ENCODE results near the gene DBP. TPM values are rescaled to one million over a fixed set of nuclear protein-coding genes. Genes with fewer than 3 reads are reported as not detected.
A peak's percentile ranks its signal among the peaks of the same experiment; 100 is the strongest.

Gene DBP
- total RNA-seq, 1 donor from 2014 or later: 1.4 TPM

- no peak for DNase-seq (ENCODE audit: low spot score)
Measured at GRCh38 chr19:48613852-48614435, 23.2 kb downstream of the DBP start.

GRCh38 chr19:48613024-48613851 lies 23.9 kb downstream of the DBP start:
- no peak for DNase-seq (ENCODE audit: low spot score)

- no peak for DNase-seq (ENCODE audit: low spot score)
Measured at GRCh38 chr19:48611872-48612271, 25.3 kb downstream of the DBP start.

DNA sequence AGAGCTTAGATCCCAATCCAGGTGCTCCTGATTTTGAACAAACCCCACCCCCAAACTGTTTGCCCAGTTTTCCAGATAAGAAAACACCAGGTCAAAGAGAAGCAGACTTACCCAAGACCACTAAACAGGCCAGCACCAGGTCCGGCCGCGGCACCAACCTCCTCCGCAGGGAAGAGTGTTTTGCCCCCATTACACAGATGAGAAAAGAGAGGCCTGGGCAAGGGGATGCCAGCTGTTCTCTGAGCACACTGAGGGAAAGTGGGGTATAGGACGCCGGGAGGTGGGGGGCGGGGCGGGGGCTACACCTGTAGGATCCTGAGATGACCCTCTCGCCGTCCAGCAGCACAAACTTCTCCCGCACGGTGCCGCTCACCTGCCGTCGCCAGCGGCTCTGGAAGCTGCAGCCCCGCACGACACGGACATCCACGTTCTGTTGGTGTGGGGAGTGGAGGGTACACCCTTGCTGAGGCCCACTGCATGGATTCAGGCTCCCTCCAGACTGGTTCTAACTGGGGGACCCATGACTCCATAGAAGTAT lies 27.5 kb downstream of the DBP start:
- DNase-seq (ENCODE audit: low spot score): no peak

- DNase-seq (ENCODE audit: low spot score): no peak
Measured at GRCh38 chr19:48608798-48609263, 28.3 kb downstream of the DBP start.

DNA sequence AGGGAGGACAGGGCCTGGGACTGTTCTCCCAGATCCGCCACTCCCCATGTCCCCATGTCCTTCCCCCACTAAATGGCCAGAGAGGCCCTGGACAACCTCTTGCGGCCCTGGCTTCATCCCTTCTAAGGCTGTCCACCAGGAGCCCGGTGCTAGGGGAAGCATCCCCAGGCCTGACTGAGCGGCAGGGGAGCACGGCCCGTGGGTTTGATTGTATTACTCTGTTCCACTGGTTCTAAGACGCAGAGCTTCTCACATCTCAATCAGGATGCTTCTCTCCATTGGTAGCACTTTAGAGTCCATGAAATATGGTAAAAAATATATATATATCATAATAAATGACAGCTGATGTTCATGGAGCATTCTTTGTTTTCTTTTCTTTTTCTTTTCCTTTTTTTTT lies 29.8 kb downstream of the DBP start:
- DNase-seq (ENCODE audit: low spot score): no peak

- DNase-seq (ENCODE audit: low spot score): no peak
Measured at GRCh38 chr19:48606463-48607358, 30.5 kb downstream of the DBP start, which contains the start of gene SPACA4. SPACA4 (plus strand) TSS chr19:48606742; CDS start chr19:48606979, 237 bp downstream.

DNA sequence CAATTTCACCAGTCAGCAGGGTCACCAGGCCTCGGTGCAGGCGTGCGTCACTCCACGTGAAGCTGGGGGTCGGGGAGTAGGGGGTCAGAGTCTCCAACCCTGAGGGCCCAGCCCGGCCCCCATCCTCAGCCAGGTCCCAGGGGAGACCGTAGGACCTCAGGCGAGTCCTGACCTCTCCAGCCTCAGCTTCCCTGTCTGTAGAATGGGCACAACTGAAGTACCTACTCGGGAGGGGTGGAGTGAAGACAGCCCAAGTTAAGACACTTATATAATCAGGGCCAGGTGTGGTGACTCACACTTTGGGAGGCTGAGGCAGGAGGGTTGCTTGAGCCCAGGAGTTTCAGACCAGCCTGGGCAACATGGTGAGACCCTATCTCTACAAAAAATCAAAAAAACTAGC lies 33.3 kb downstream of the DBP start:
- DNase-seq (ENCODE audit: low spot score): no peak

DNA sequence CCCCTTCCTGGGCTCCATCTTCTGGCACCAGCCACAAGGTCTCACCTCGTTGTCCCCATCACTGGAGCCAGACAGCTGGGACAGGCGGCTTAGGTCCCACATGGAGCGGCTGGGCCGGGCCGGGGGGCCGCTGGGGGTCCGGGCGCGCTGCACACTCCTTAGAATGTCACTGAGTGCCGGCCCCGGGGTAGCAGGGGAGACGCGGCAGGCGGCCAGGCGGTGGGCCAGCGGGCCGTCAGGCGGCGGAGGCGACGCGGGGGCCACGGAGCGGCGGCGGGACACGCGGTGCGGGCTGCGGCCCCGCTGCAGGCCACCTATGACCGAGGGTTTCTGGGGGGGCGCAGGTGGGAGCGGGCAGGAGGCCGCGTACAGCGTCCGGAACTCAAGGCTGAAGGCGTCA lies 33.7 kb downstream of the DBP start:
- DNase-seq (ENCODE audit: low spot score): no peak

- DNase-seq (ENCODE audit: low spot score): no peak
Measured at GRCh38 chr19:48603001-48603400, 34.2 kb downstream of the DBP start.

DNA sequence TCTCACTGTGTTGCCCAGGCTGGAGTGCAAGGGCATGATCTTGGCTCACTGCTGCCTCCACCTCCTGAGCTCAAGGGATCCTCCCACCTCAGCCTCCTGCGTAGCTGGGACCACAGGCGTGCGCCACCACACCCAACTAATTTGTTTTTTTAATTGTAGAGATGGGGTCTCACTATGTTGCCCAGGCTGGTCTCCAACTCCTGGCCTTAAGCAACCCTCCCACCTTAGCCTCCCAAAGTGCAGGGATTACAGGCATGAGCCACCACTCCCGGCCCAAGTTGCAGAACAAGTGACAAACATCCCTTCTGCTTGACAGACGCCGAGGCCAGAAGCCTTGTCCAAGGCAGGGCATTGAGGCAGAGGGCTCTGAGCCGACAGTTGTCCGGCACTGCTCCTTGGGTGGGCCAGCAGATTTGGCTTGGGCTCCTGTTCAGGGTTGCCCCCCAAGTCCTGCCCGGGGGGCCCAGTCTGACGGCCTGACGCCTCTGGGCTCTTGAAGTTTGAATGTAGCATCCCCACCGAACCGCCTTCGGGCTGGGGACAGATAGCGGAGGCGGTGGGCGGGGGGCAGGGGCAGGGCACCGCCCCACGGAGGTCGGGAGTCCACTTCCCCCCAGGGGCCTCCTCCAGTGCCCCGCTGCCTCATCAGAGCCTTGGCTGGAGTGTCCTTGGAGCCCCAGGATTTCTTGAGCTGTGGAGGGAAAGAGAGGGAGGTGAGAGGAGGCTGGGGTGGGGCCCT lies 36.3 kb downstream of the DBP start:
- DNase-seq (ENCODE audit: low spot score): no peak

- no peak for DNase-seq (ENCODE audit: low spot score)
Measured at GRCh38 chr19:48598996-48599700, 38.0 kb downstream of the DBP start.

- DNase-seq (ENCODE audit: low spot score): no peak
Measured at GRCh38 chr19:48596679-48597465, 40.3 kb downstream of the DBP start.

- DNase-seq (ENCODE audit: low spot score): no peak
Measured at GRCh38 chr19:48596237-48596636, 40.9 kb downstream of the DBP start.

- no peak for DNase-seq (ENCODE audit: low spot score)
Measured at GRCh38 chr19:48595833-48596232, 41.3 kb downstream of the DBP start.

DNA sequence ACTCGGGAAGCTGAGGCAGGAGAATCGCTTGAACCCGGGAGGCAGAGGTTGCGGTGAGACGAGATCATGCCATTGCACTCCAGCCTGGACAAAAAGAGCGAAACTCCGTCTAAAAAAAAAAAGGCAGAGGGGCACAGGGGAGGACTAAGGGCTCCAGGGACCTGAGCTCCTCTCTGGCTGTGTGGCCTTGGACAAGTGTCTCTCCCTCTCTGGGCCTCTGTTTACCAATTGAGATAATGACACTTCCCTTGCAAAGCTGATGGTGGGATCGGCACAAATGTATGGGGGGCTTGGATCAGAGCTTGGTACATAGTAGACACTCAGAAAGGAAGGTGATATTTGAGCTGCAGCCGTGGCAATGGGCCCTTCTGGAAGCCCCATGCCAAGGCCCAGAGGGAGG lies 42.0 kb downstream of the DBP start:
- no peak for DNase-seq (ENCODE audit: low spot score)

DNA sequence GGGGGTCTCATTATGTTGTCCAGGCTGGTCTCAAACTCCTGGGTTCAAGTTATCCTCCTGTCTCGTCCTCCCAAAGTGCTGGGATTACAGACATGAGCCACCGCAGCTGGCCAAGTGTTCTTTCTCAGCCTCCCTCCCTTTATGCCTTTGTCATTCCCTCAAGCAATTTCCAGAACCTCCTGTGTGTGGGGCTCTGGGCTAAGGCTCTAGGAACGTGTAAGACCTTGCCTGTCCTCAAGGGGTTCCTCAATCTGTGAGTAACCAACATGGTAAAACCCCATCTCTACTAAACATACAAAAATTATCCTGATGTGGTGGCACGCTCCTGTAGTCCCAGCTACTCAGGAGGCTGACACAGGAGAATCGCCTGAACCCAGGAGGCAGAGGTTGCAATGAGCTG lies 46.2 kb downstream of the DBP start:
- no peak for DNase-seq (ENCODE audit: low spot score)

GRCh38 chr19:48588670-48589401 lies 48.3 kb downstream of the DBP start:
- DNase-seq (ENCODE audit: low spot score): peak; percentile 96

- DNase-seq (ENCODE audit: low spot score): no peak
Measured at GRCh38 chr19:48587387-48587786, 49.8 kb downstream of the DBP start.
